ENCODE results near the gene C3AR1. TPM values are rescaled to one million over a fixed set of nuclear protein-coding genes. Genes with fewer than 3 reads are reported as not detected.

The C3AR1 gene
- total RNA-seq (2022; extraction: Qiagen RNA extraction) = not detected in 5 replicates

DNA sequence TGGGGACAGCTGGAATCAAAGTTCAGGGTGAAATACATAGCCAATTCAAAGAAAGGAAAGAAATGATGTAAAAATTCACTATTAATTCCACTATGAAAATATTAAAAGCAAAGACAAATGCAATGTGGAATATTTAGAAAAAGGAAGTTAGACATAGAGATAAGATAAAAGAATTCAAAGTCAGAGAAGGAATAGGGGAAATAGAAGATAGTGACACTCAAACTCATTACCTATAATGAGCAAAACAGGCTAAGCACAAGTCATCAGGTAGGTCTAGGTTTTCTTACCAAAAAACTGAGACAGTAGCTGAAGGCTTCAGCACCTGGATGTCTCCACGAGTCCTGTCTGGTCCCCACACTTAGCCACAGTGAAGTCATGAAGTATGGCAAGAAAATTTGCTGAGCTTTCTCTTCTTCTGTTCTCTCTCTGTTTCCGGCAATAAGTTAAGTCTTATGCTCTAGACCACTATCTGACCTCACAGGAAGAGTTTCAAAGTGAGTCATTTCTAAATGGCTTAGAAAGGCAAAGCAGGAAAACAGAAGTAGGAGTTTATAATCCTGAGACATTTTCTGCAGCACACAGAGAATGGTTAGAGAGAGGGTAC is at the start of gene C3AR1:
TSS of gene C3AR1 (minus strand) at position 369 of the 604 bp plus-strand sequence. CDS start 6,174 bp downstream, outside the sequence.

DNA sequence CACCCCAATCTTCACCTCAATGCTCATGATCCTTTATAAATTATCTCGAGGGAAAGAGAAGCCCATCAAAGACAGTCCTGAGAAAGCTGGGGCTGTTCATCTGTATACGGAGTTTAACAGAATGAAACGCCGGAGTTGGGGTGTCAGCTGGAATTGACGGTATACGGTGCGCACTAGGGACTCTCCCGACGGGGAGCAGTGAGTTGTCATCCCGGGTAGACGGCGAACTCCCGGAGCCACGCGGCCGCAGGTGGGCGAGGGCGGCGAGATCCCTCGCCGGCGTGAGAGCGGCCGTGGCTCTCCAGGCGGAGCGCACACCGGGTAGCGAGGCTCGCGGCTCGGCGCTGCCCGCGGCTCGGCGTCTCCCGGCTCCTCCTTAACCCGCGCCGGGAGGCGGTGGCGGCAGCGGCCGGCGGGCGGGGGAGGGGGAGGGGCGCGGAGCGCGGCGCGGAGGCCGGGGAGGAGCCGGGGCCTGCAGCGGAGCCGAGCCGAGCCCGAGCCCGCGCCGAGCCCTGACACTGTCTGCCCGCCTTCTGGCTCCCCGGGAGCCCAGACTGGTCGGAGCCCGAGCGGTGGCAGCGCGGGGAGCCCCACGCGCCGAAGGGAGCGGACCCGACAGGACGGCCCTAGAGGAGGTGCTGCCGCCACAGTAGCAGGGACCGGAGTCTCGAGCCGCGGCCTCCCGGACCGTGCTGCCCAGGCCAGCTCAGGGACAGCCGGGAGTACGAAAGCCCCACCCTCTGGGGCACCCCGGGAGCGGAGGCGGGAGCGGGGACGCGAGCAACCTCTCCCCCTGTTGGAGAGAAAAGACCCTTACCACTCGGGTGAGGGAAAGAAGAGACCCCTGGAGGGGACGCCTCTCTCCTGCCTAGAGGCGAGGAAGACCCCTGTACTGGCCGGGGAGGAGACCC is 33.7 kb downstream of the C3AR1 start, which contains the start of gene FOXJ2:
TSS of gene FOXJ2 (plus strand) at position 475 of the 911 bp plus-strand sequence. CDS start 7,117 bp downstream, outside the sequence.

Other genes starting within 250 kb of the C3AR1 start
- gene SLC2A14, start 193.4 kb downstream of the C3AR1 start, total RNA-seq (2022; extraction: Qiagen RNA extraction) = 0.35 to 0.63 TPM (median 0.39 TPM) in 5 replicates
- 4.3 to 7.1 TPM (median 5.3 TPM) in 5 replicates for gene SLC2A3, start 130.2 kb downstream of the C3AR1 start, total RNA-seq (2022; extraction: Qiagen RNA extraction)
- 6.5 to 10.6 TPM (median 8.9 TPM) in 5 replicates for gene FOXJ2, start 33.6 kb downstream of the C3AR1 start, total RNA-seq (2022; extraction: Qiagen RNA extraction)
- 13.2 to 22.9 TPM (median 15.2 TPM) in 5 replicates for gene NECAP1, start 15.9 kb upstream of the C3AR1 start, total RNA-seq (2022; extraction: Qiagen RNA extraction)
- 0.21 TPM in 1 of 5 replicates, not detected in the others for gene CLEC4A, start 57.3 kb upstream of the C3AR1 start, total RNA-seq (2022; extraction: Qiagen RNA extraction)
- not detected in 5 replicates for gene ZNF705A, start 90.7 kb upstream of the C3AR1 start, total RNA-seq (2022; extraction: Qiagen RNA extraction)
- gene FAM90A1, start 161.3 kb upstream of the C3AR1 start, total RNA-seq (2022; extraction: Qiagen RNA extraction) = 0.09 to 0.31 TPM (median 0.18 TPM) in 5 replicates

All from A549 treated with Hydrocortisone at 1 μM for 4 hours (cell line).